Glutamatergic neuron (in vitro differentiated cells): ENCODE results near the gene PDCD2L. TPM values are rescaled to one million over a fixed set of nuclear protein-coding genes. Genes with fewer than 3 reads are reported as not detected.

Experiments used
- DNase-seq: peaks from one replicate; pipeline ENCODE4 v3.0.0; 2022
- H3K27ac Mint-ChIP-seq: one replicate; pipeline ENCODE4 v1.8.0; 2020; ENCODE audit warnings: mild to moderate bottlenecking, mixed read lengths, inconsistent platforms; ENCODE audit not compliant: unreplicated experiment
- H3K27me3 Mint-ChIP-seq: one replicate; pipeline ENCODE4 v1.8.0; 2020; ENCODE audit warnings: mild to moderate bottlenecking, moderate library complexity, mixed read lengths, inconsistent platforms; ENCODE audit not compliant: unreplicated experiment
- H3K36me3 Mint-ChIP-seq: one replicate; pipeline ENCODE4 v1.8.0; 2020; ENCODE audit warnings: mild to moderate bottlenecking, mixed read lengths, inconsistent platforms; ENCODE audit not compliant: unreplicated experiment
- H3K4me1 Mint-ChIP-seq: one replicate; pipeline ENCODE4 v1.8.0; 2020; ENCODE audit warnings: mild to moderate bottlenecking, low read depth, mixed read lengths, inconsistent platforms; ENCODE audit not compliant: unreplicated experiment
- H3K4me3 Mint-ChIP-seq: one replicate; pipeline ENCODE4 v1.8.0; 2020; ENCODE audit warnings: mild to moderate bottlenecking, mixed read lengths, inconsistent platforms; ENCODE audit not compliant: unreplicated experiment
- H3K9me3 Mint-ChIP-seq: one replicate; pipeline ENCODE4 v1.8.0; 2020; ENCODE audit warnings: mild to moderate bottlenecking, moderate library complexity, mixed read lengths, inconsistent platforms; ENCODE audit not compliant: unreplicated experiment
- total RNA-seq: library from RNA; stranded (reverse); fragmentation: NEBNext Ultra II Directional; extraction: Animal tissue kit (Norgen Biotek cat#: 25700); gene quantifications from one replicate; pipeline ENCODE4 v1.2.1, GENCODE V29; 2021; ENCODE audit not compliant: unreplicated experiment
- TF ChIP-seq, protein P1 (sequence below): fragments of 200-600 bp; sonication (generic); IDR thresholded peaks from one replicate; pipeline ENCODE4 v1.5.0; 2021; ENCODE audit not compliant: partially characterized antibody, unreplicated experiment

The PDCD2L gene
- total RNA-seq, 1 donor from 2014 or later, result 15.0 TPM

DNA sequence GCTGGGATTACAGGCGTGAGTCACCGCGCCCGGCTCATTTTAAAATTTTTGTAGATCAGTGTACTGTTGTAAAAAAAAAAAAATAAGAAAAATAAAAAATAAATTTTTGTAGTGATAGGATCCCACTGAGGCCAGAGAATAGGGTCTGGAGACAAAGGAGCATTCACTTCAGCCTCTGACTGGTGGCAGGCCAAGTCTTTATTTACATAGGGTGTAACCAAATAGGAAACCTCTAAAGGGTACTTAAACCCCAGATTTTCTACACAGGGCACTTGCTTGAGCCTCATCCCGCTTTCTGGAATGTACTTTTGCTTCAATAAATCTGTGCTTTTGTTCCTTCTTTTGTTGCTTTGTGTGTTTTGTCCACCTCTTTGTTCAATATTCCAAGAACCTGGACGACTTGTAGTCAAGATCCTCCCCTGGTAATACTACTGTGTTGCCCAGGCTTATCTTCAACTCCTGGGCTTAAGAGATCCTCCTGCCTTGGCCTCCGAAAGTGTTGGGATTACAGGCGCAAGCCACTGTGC lies 2.1 kb upstream of the PDCD2L start:
- Mint-ChIP-seq H3K4me3 (no peak overlapping the region), H3K27ac (no peak overlapping the region), H3K36me3 (no peaks in the 10 kb centered on the region), H3K9me3 (peaks cover 6% of the 10 kb centered on the region), H3K4me1 (no peaks in the 10 kb centered on the region), H3K27me3 (no peaks in the 10 kb centered on the region)
- DNase-seq, result no peak
- TF ChIP-seq, protein P1, sequence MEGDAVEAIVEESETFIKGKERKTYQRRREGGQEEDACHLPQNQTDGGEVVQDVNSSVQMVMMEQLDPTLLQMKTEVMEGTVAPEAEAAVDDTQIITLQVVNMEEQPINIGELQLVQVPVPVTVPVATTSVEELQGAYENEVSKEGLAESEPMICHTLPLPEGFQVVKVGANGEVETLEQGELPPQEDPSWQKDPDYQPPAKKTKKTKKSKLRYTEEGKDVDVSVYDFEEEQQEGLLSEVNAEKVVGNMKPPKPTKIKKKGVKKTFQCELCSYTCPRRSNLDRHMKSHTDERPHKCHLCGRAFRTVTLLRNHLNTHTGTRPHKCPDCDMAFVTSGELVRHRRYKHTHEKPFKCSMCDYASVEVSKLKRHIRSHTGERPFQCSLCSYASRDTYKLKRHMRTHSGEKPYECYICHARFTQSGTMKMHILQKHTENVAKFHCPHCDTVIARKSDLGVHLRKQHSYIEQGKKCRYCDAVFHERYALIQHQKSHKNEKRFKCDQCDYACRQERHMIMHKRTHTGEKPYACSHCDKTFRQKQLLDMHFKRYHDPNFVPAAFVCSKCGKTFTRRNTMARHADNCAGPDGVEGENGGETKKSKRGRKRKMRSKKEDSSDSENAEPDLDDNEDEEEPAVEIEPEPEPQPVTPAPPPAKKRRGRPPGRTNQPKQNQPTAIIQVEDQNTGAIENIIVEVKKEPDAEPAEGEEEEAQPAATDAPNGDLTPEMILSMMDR, result no peak

GRCh38 chr19:34403784-34404108 lies 453 bp upstream of the PDCD2L start:
- no peak for DNase-seq
- no peaks in the 10 kb centered on the region for H3K27me3 Mint-ChIP-seq
- peaks cover 6% of the 10 kb centered on the region for H3K9me3 Mint-ChIP-seq
- no peaks in the 10 kb centered on the region for H3K4me1 Mint-ChIP-seq
- H3K4me3 Mint-ChIP-seq, result peak overlapping the region; percentile 87
- TF ChIP-seq, protein P1, result no peak
- no peak overlapping the region for H3K27ac Mint-ChIP-seq
- peaks cover 1% of the 10 kb centered on the region for H3K36me3 Mint-ChIP-seq

DNA sequence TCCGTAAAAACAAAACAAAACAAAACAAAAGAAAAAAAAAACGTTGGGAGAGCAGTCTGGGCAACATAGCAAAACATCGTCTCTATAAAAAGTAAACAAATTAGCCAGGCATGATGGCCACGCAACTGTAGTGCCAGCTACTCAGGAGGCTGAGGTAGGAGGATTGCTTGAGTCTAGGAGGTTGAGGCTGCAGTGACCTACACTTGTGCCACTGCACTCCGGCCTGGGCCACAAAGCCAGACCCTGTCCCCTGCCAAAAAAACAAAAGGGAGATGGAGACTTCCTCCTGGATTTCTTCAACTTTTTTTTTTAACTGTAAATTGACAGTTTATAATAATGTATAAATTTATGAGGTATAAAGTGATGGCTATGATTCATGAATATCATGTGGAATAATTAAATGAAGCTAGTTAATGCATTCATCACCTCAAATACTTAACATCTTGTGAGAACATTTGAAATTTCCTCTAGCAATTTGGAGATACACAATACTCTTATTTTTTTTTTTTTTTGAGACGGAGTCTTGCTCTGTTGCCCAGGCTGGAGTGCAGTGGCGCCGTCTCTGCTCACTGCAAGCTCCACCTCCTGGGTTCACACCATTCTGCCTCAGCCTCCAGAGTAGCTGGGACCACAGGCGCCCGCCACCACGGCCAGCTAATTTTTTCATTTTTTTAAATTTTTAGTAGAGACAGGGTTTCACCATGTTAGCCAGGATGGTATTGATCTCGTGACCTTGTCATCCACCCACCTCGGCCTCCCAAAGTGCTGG lies 1.9 kb downstream of the PDCD2L start:
- peaks cover 5% of the 10 kb centered on the region for H3K9me3 Mint-ChIP-seq
- H3K27ac Mint-ChIP-seq, result no peak overlapping the region
- no peaks in the 10 kb centered on the region for H3K27me3 Mint-ChIP-seq
- no peak overlapping the region for H3K4me3 Mint-ChIP-seq
- TF ChIP-seq, protein P1, result no peak
- no peak for DNase-seq
- H3K4me1 Mint-ChIP-seq, result no peaks in the 10 kb centered on the region
- peaks cover 4% of the 10 kb centered on the region for H3K36me3 Mint-ChIP-seq

GRCh38 chr19:34408411-34408810 lies 4.2 kb downstream of the PDCD2L start:
- DNase-seq, result no peak
- H3K9me3 Mint-ChIP-seq, result peaks cover 3% of the 10 kb centered on the region
- H3K27me3 Mint-ChIP-seq, result no peaks in the 10 kb centered on the region
- no peak overlapping the region for H3K27ac Mint-ChIP-seq
- peaks cover 4% of the 10 kb centered on the region for H3K36me3 Mint-ChIP-seq
- H3K4me1 Mint-ChIP-seq, result no peaks in the 10 kb centered on the region
- TF ChIP-seq, protein P1, result no peak
- no peak overlapping the region for H3K4me3 Mint-ChIP-seq
